Neural cell (in vitro differentiated cells): ENCODE results near the gene MRPL30. TPM values are rescaled to one million over a fixed set of nuclear protein-coding genes. Genes with fewer than 3 reads are reported as not detected.
A peak's percentile ranks its signal among the peaks of the same experiment; 100 is the strongest.

Experiments
- H2AFZ ChIP-seq: fragments of 200-600, 300-800 bp; sonication (generic), shearing (Covaris generic); 2 replicates; pipeline ENCODE4 v1.6.0; 2014; ENCODE audit warnings: low read depth, mild to moderate bottlenecking, antibody characterized with exemption, low read length, moderate library complexity
- H3F3A ChIP-seq: fragments of 200-600 bp; shearing (Covaris generic); 2 replicates; pipeline ENCODE4 v1.6.1; 2016; ENCODE audit warnings: mild to moderate bottlenecking, moderate library complexity, mixed read lengths, antibody characterized with exemption, low read length; ENCODE audit not compliant: insufficient read depth, poor library complexity, severe bottlenecking
- H3K27ac ChIP-seq: fragments of 200-600, 300-800 bp; sonication (generic), shearing (Covaris generic); 2 replicates; pipeline ENCODE4 v1.5.1; 2014; ENCODE audit warnings: mild to moderate bottlenecking, low read length, moderate library complexity
- H3K27me3 ChIP-seq: fragments of 300-800, 200-600 bp; sonication (generic), shearing (Covaris generic); 2 replicates; pipeline ENCODE4 v1.6.0; 2014; ENCODE audit warnings: mild to moderate bottlenecking, low read depth, low read length, moderate library complexity; ENCODE audit not compliant: insufficient read depth
- H3K36me3 ChIP-seq: fragments of 300-800, 200-600 bp; sonication (generic), shearing (Covaris generic); 2 replicates; pipeline ENCODE4 v1.5.1; 2014; ENCODE audit warnings: mild to moderate bottlenecking, antibody characterized with exemption, low read length, moderate library complexity; ENCODE audit not compliant: insufficient read depth
- H3K4me2 ChIP-seq: fragments of 300-800, 200-600 bp; sonication (generic), shearing (Covaris generic); 2 replicates; pipeline ENCODE4 v1.6.0; 2014; ENCODE audit warnings: mild to moderate bottlenecking, low read length
- H3K4me3 ChIP-seq: fragments of 300-800, 200-600 bp; sonication (generic), shearing (Covaris generic); 2 replicates; pipeline ENCODE4 v1.5.1; 2014; ENCODE audit warnings: mild to moderate bottlenecking, low read length, moderate library complexity
- H3K79me2 ChIP-seq: fragments of 200-600 bp; shearing (Covaris generic); replicated peaks from 2 replicates; pipeline ENCODE4 v1.6.0; 2014; ENCODE audit warnings: mild to moderate bottlenecking, low read length, moderate library complexity; ENCODE audit not compliant: insufficient read depth
- H3K9ac ChIP-seq: fragments of 300-800, 200-600 bp; sonication (generic), shearing (Covaris generic); 2 replicates; pipeline ENCODE4 v1.6.1; 2016; ENCODE audit warnings: mild to moderate bottlenecking, low read length, mixed read lengths
- H3K9me2 ChIP-seq: fragments of 200-600 bp; shearing (Covaris generic); 2 replicates; pipeline ENCODE4 v1.6.1; 2016; ENCODE audit warnings: mild to moderate bottlenecking, low read length, mixed read lengths; ENCODE audit not compliant: insufficient read depth
- H3K9me3 ChIP-seq: fragments of 200-600, 300-800 bp; sonication (generic), shearing (Covaris generic); 2 replicates; pipeline ENCODE4 v1.6.1; 2016; ENCODE audit warnings: mild to moderate bottlenecking, mixed run types, low read length, moderate library complexity, mixed read lengths
- H4K20me1 ChIP-seq: fragments of 200-600 bp; shearing (Covaris generic); 2 replicates; pipeline ENCODE4 v1.6.1; 2016; ENCODE audit warnings: mild to moderate bottlenecking, mixed run types; ENCODE audit not compliant: insufficient read depth
- CTCF ChIP-seq: fragments of 450-650 bp; IDR thresholded peaks from 2 replicates; pipeline ENCODE4 v1.5.1; 2014; ENCODE audit warnings: antibody characterized with exemption, mild to moderate bottlenecking, moderate library complexity; ENCODE audit not compliant: poor library complexity, severe bottlenecking
- EP300 ChIP-seq: fragments of 450-650 bp; conservative IDR thresholded peaks from 2 replicates; pipeline ENCODE4 v1.6.1; 2014; ENCODE audit warnings: antibody characterized with exemption, mild to moderate bottlenecking, moderate library complexity; ENCODE audit not compliant: poor library complexity, severe bottlenecking
- EZH2 ChIP-seq: fragments of 200-600, 300-800 bp; shearing (Covaris generic), sonication (generic); IDR thresholded peaks from 2 replicates; pipeline ENCODE4 v1.6.1; 2014; ENCODE audit warnings: antibody characterized with exemption, low read length, borderline replicate concordance, mild to moderate bottlenecking; ENCODE audit not compliant: insufficient read depth, poor library complexity, severe bottlenecking
- MXI1 ChIP-seq: fragments of 450-650 bp; conservative IDR thresholded peaks from 2 replicates; pipeline ENCODE4 v1.6.1; 2014; ENCODE audit warnings: antibody characterized with exemption, mild to moderate bottlenecking; ENCODE audit not compliant: poor library complexity, severe bottlenecking
- POLR2AphosphoS5 ChIP-seq: IDR thresholded peaks from 2 replicates; pipeline ENCODE4 v1.6.1; 2012
- RAD21 ChIP-seq: fragments of 450-650 bp; conservative IDR thresholded peaks from 2 replicates; pipeline ENCODE4 v1.6.1; 2014; ENCODE audit warnings: antibody characterized with exemption, mild to moderate bottlenecking, moderate library complexity
- REST ChIP-seq: IDR thresholded peaks from 2 replicates; pipeline ENCODE4 v1.6.1; 2012; ENCODE audit warnings: borderline replicate concordance
- SMC3 ChIP-seq: fragments of 450-650 bp; conservative IDR thresholded peaks from 2 replicates; pipeline ENCODE4 v1.6.1; 2014; ENCODE audit warnings: antibody characterized with exemption, mild to moderate bottlenecking, moderate library complexity; ENCODE audit not compliant: poor library complexity
- TAF1 ChIP-seq: IDR thresholded peaks from 2 replicates; pipeline ENCODE4 v1.6.1; 2012; ENCODE audit warnings: low read depth
- polyA plus RNA-seq: library from polyadenylated mRNA; depleted of rRNA; stranded (reverse); fragments of >200 nt; gene quantifications from 2 replicates; pipeline ENCODE4 v1.2.3, GENCODE V29; 2014

MRPL30 gene
- polyA plus RNA-seq, 1 donor from 2014 or later, result 43.1 TPM

- Histone ChIP-seq H3K4me3 (no peak overlapping the region), H3F3A (no peaks in the 10 kb centered on the region), H4K20me1 (no peaks in the 10 kb centered on the region), H2AFZ (no peak overlapping the region), H3K9me2 (no peaks in the 10 kb centered on the region), H3K4me2 (no peak overlapping the region), H3K9ac (no peak overlapping the region), H3K27ac (no peak overlapping the region), H3K27me3 (no peaks in the 10 kb centered on the region), H3K36me3 (no peaks in the 10 kb centered on the region), H3K9me3 (no peaks in the 10 kb centered on the region), H3K79me2 (no peaks in the 10 kb centered on the region)
- TF ChIP-seq RAD21 (no peak), SMC3 (no peak), MXI1 (no peak), CTCF (no peak), EP300 (no peak), REST (no peak), EZH2 (no peak), POLR2AphosphoS5 (no peak), TAF1 (no peak)
Measured at GRCh38 chr2:99171377-99172140, 9.4 kb upstream of the MRPL30 start.

- TF ChIP-seq POLR2AphosphoS5, result no peak
- TF ChIP-seq SMC3, result no peak
- TF ChIP-seq RAD21, result no peak
- no peak for TF ChIP-seq EZH2
- TF ChIP-seq TAF1, result no peak
- no peak for TF ChIP-seq CTCF
- TF ChIP-seq MXI1, result no peak
- TF ChIP-seq REST, result no peak
- TF ChIP-seq EP300, result no peak
- H3K9me3 ChIP-seq, result no peaks in the 10 kb centered on the region
- peak overlapping the region; percentile 82 for H3K27ac ChIP-seq
- no peaks in the 10 kb centered on the region for H4K20me1 ChIP-seq
- peak overlapping the region; percentile 53 for H2AFZ ChIP-seq
- H3K9ac ChIP-seq, result peak overlapping the region; percentile 77
- peak overlapping the region; percentile 87 for H3K4me3 ChIP-seq
- H3K9me2 ChIP-seq, result no peaks in the 10 kb centered on the region
- H3K27me3 ChIP-seq, result no peaks in the 10 kb centered on the region
- no peaks in the 10 kb centered on the region for H3F3A ChIP-seq
- H3K36me3 ChIP-seq, result no peaks in the 10 kb centered on the region
- H3K79me2 ChIP-seq, result peaks cover 53% of the 10 kb centered on the region
- H3K4me2 ChIP-seq, result peak overlapping the region; percentile 98
Measured at GRCh38 chr2:99181624-99182000, 628 bp downstream of the MRPL30 start.
